Medulla oblongata (tissue), 1 donor: ENCODE measurements around the gene TMEM108.
A peak's percentile ranks its signal among the peaks of the same experiment; 100 is the strongest.

Experiments
- DNase-seq: peaks from one replicate; pipeline ENCODE4 v3.0.0-alpha.2; 2015; ENCODE audit errors: extremely low spot score

TMEM108 gene

GRCh38 chr3:133117342-133117741 lies 79.2 kb downstream of the TMEM108 start:
- DNase-seq, result no peak

GRCh38 chr3:133119176-133119575 lies 81.0 kb downstream of the TMEM108 start:
- peak; percentile 66 for DNase-seq

- no peak for DNase-seq
Measured at GRCh38 chr3:133121450-133121849, 83.3 kb downstream of the TMEM108 start.

- no peak for DNase-seq
Measured at GRCh38 chr3:133123636-133124035, 85.4 kb downstream of the TMEM108 start.

- DNase-seq, result peak; percentile 76
Measured at GRCh38 chr3:133124511-133124910, 86.3 kb downstream of the TMEM108 start.

GRCh38 chr3:133125171-133125570 lies 87.0 kb downstream of the TMEM108 start:
- no peak for DNase-seq

GRCh38 chr3:133125802-133126201 lies 87.6 kb downstream of the TMEM108 start:
- no peak for DNase-seq

GRCh38 chr3:133127381-133127780 lies 89.2 kb downstream of the TMEM108 start:
- DNase-seq, result no peak

GRCh38 chr3:133130168-133130567 lies 92.0 kb downstream of the TMEM108 start:
- no peak for DNase-seq

GRCh38 chr3:133135306-133135705 lies 97.1 kb downstream of the TMEM108 start:
- DNase-seq, result no peak

GRCh38 chr3:133136114-133137041 lies 98.2 kb downstream of the TMEM108 start:
- no peak for DNase-seq

GRCh38 chr3:133137042-133137996 lies 99.1 kb downstream of the TMEM108 start:
- DNase-seq, result no peak

- DNase-seq, result no peak
Measured at GRCh38 chr3:133138017-133138416, 99.8 kb downstream of the TMEM108 start.

GRCh38 chr3:133152056-133152455 lies 113.9 kb downstream of the TMEM108 start:
- no peak for DNase-seq

GRCh38 chr3:133152681-133153220 lies 114.6 kb downstream of the TMEM108 start:
- peak; percentile 62 for DNase-seq

GRCh38 chr3:133153382-133153781 lies 115.2 kb downstream of the TMEM108 start:
- no peak for DNase-seq

- no peak for DNase-seq
Measured at GRCh38 chr3:133157716-133158115, 119.5 kb downstream of the TMEM108 start.

- no peak for DNase-seq
Measured at GRCh38 chr3:133158686-133159085, 120.5 kb downstream of the TMEM108 start.

- DNase-seq, result no peak
Measured at GRCh38 chr3:133159498-133160475, 121.6 kb downstream of the TMEM108 start.

- DNase-seq, result no peak
Measured at GRCh38 chr3:133161656-133162055, 123.5 kb downstream of the TMEM108 start.

GRCh38 chr3:133162265-133162664 lies 124.1 kb downstream of the TMEM108 start:
- DNase-seq, result no peak
